WI38 (cell line): ENCODE data around the gene KIAA1217.
"Not testable (repeated sequence)": the region's sequence is repeated elsewhere in the genome, so short reads cannot be mapped to it uniquely, and the experiment has no call there.

Source experiments
- H3K4me3 ChIP-seq: 2 replicates; pipeline ENCODE4 v1.5.1; 2011; ENCODE audit warnings: low read depth, mild to moderate bottlenecking, control low read depth, low read length
- CTCF ChIP-seq: IDR thresholded peaks from 2 replicates; pipeline ENCODE4 v1.5.1; 2012; ENCODE audit warnings: low read depth, mild to moderate bottlenecking, control low read depth, low read length

Gene KIAA1217

DNA sequence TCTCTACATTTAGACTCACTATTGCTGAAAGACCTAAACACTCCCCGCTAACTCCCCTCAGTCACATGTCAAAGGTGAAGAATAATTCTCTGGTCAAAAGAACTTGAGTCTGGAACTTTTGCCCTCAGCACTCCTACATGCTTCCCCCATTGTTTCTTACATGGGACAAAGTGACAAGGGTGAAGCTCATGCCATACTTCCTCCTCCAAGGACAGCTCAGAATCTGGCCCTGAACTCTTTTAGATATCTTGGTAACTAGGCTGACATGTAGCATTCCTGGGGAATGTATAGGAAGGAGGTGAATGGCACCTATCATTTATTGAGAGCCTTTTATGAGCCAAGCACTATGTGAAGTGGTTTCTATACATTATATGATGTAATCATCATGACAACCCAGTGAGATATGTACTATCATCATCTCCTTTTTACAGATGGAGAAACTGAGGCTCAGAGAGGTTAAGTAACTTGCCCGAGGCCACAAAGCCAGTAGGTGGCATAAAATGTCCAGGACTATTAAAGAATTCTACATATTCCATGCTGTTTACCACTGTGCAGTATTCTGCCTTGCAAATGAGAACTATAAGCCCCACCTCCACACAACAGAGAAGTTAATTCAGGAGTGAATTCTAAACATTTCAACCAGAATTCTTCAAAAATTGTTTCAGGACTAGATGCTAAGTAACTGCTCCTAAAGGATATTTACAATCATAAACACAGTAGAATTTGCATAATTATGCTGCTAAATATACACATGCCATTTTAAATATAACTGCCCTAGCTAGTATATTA, 268.2 kb downstream of the KIAA1217 start:
- no peak overlapping the region for H3K4me3 ChIP-seq
- no peak for TF ChIP-seq CTCF

DNA sequence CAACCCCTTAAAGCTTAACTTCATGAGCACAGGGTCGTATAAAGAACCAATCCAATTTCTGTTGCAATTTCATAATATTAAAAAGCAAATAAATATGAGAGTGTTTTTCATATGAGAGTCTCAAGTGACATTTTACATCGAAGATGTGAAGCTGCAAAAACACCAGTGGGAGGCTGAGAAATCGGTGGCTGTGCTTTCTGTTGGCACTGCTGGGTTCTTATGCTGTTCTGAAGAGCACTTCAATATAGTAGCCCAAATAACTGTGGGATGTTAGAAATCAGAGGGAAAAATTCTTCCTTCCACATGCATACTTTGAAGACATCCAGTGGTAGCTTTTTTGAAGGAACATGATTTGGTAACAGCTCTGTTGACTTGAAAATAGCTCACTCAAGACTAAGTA, 269.0 kb downstream of the KIAA1217 start:
- H3K4me3 ChIP-seq = no peak overlapping the region
- TF ChIP-seq CTCF = no peak

- no peak overlapping the region for H3K4me3 ChIP-seq
- TF ChIP-seq CTCF = no peak
These were observed 270.9 kb downstream of the KIAA1217 start for GRCh38 chr10:24479806-24480205.

GRCh38 chr10:24480447-24480846, 271.5 kb downstream of the KIAA1217 start:
- no peak for TF ChIP-seq CTCF
- H3K4me3 ChIP-seq = no peak overlapping the region

GRCh38 chr10:24481241-24481640, 272.3 kb downstream of the KIAA1217 start:
- no peak overlapping the region for H3K4me3 ChIP-seq
- no peak for TF ChIP-seq CTCF

GRCh38 chr10:24482713-24483112, 273.8 kb downstream of the KIAA1217 start:
- not testable (repeated sequence) for H3K4me3 ChIP-seq

DNA sequence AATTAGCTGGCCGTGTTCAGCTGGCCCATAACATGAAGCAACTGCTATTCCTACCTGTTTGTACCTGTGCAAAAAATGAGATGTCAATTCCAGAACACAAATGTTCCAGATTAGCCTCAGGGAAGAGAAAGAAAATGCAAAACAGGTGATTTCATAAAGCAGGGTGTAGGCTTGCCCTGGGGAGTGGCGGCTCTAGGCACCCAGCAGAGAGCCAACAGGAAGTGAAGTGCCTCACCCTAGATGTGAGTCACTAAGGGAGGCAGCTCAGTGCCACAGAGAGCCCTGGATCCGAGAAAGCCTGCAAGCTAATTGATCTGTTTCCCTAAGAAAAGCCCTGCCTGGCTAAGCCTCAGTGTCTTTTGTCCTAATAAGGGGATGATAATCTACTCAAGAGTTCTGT, 274.8 kb downstream of the KIAA1217 start:
- TF ChIP-seq CTCF = no peak

DNA sequence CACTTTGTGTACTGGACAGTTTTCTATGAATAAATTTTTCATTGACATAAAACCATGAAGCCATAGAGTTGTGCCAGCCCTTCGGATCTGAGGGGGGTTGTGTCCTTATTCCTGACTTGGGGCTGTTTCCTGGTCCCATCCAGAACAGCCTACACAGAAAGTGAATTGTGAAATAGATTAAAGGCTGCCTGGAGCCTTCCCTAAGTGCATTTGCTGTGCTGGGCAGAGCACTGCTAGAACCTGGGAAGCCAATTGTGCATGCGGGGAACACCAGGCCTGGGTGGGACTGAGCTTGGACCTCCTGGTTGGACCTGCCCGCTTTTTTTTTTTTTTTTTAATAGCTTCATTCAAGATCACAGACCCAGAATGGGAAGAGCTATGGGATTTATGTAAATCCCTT, 275.8 kb downstream of the KIAA1217 start:
- H3K4me3 ChIP-seq = no peak overlapping the region
- no peak for TF ChIP-seq CTCF

More for the DNA sequence above, 274.8 kb downstream of the KIAA1217 start:
- no peak overlapping the region for H3K4me3 ChIP-seq
